HepG2 (cell line): Measurements from ENCODE around the gene IGF2BP3. TPM values are rescaled to one million over a fixed set of nuclear protein-coding genes. Genes with fewer than 3 reads are reported as not detected.

Source experiments
- ARNT2 ChIP-seq: sonication (generic); formaldehyde crosslinking; IDR thresholded peaks from 2 replicates; pipeline ENCODE4 v1.8.0; 2022; ENCODE audit warnings: mild to moderate bottlenecking, low read depth, missing genetic modification reagents, moderate library complexity
- EEA1 ChIP-seq: sonication (generic); formaldehyde crosslinking; IDR thresholded peaks from 2 replicates; pipeline ENCODE4 v1.5.1; 2020; ENCODE audit warnings: mild to moderate bottlenecking, missing genetic modification reagents, borderline replicate concordance
- ESRRA ChIP-seq: sonication (generic); formaldehyde crosslinking; IDR thresholded peaks from 2 replicates; pipeline ENCODE4 v1.5.1; 2020; ENCODE audit warnings: mild to moderate bottlenecking, low read depth, missing genetic modification reagents
- GATA4 ChIP-seq: sonication (generic); IDR thresholded peaks from 2 replicates; pipeline ENCODE4 v1.6.1; 2016; ENCODE audit warnings: antibody characterized with exemption, low read depth, borderline replicate concordance
- HNF4G ChIP-seq, 2 experiments: sonication (generic) in 1 of 2; formaldehyde crosslinking in 1 of 2; IDR thresholded peaks; 2 replicates each; pipeline versions ENCODE4 v1.4.0 to v1.6.1; 2011 to 2020; ENCODE audit warnings: borderline replicate concordance in 2 of 2, low read depth in 2 of 2, mild to moderate bottlenecking in 2 of 2, low read length in 1 of 2, missing genetic modification reagents in 1 of 2, moderate library complexity in 1 of 2
- NFIB ChIP-seq: sonication (generic); formaldehyde crosslinking; IDR thresholded peaks from 2 replicates; pipeline ENCODE4 v1.9.0; 2021; ENCODE audit warnings: missing genetic modification reagents, mild to moderate bottlenecking, borderline replicate concordance
- NFKBIZ ChIP-seq: IDR thresholded peaks from 2 replicates; pipeline ENCODE4 v1.6.1; 2018; ENCODE audit warnings: missing genetic modification reagents, missing compliant biosample characterization
- NRL ChIP-seq: sonication (generic); formaldehyde crosslinking; IDR thresholded peaks from 2 replicates; pipeline ENCODE4 v1.5.0; 2020; ENCODE audit warnings: missing genetic modification reagents, mild to moderate bottlenecking, moderate library complexity, borderline replicate concordance
- PHF21A ChIP-seq: sonication (generic); formaldehyde crosslinking; IDR thresholded peaks from 2 replicates; pipeline ENCODE4 v1.5.0; 2020; ENCODE audit warnings: mild to moderate bottlenecking, missing genetic modification reagents
- POLR2A ChIP-seq, 2 experiments: IDR thresholded peaks; 2 replicates each; pipeline ENCODE4 v1.6.1; 2011; ENCODE audit warnings: low read depth in 2 of 2, low read length in 2 of 2, mild to moderate bottlenecking in 1 of 2, moderate library complexity in 1 of 2; ENCODE audit not compliant: insufficient read depth in 1 of 2
- RORA ChIP-seq: sonication (generic); formaldehyde crosslinking; IDR thresholded peaks from 2 replicates; pipeline ENCODE4 v1.5.0; 2020; ENCODE audit warnings: mild to moderate bottlenecking, missing genetic modification reagents, moderate library complexity
- SP140L ChIP-seq: sonication (generic); formaldehyde crosslinking; IDR thresholded peaks from 2 replicates; pipeline ENCODE4 v1.4.0; 2020; ENCODE audit warnings: missing genetic modification reagents, borderline replicate concordance
- TCF12 ChIP-seq, 2 experiments: fragments of 450-650 bp in 1 of 2; sonication (generic) in 1 of 2; formaldehyde crosslinking in 1 of 2; IDR thresholded peaks; 2 replicates each; pipeline versions ENCODE4 v1.6.1 to v1.8.0; 2017 to 2022; ENCODE audit warnings: antibody characterized with exemption in 1 of 2, mild to moderate bottlenecking in 1 of 2, missing genetic modification reagents in 1 of 2, moderate library complexity in 1 of 2
- ZBTB7B ChIP-seq: sonication (generic); formaldehyde crosslinking; IDR thresholded peaks from 2 replicates; pipeline ENCODE4 v1.4.0; 2020; ENCODE audit warnings: missing genetic modification reagents
- ZNF17 ChIP-seq: sonication (generic); formaldehyde crosslinking; IDR thresholded peaks from 2 replicates; pipeline ENCODE4 v1.5.0; 2020; ENCODE audit warnings: mild to moderate bottlenecking, missing genetic modification reagents
- ZNF234 ChIP-seq: sonication (generic); formaldehyde crosslinking; conservative IDR thresholded peaks from 2 replicates; pipeline ENCODE4 v1.5.1; 2020; ENCODE audit warnings: mild to moderate bottlenecking, missing genetic modification reagents
- ZNF260 ChIP-seq: sonication (generic); formaldehyde crosslinking; IDR thresholded peaks from 2 replicates; pipeline ENCODE4 v1.4.0; 2020; ENCODE audit warnings: missing genetic modification reagents, low read depth, mild to moderate bottlenecking, borderline replicate concordance
- ZNF263 ChIP-seq: sonication (generic); formaldehyde crosslinking; IDR thresholded peaks from 2 replicates; pipeline ENCODE4 v1.4.0; 2020; ENCODE audit warnings: missing genetic modification reagents
- polyA plus RNA-seq, 8 experiments: library from polyadenylated mRNA; depleted of rRNA in 3 of 8; stranded (reverse) in 7 of 8; unstranded in 1 of 8; fragments of >200 nt; fragmentation: Illumina TruSeq in 4 of 8; extraction: Trizol in 4 of 8; gene quantifications; 2 replicates each; pipeline versions ENCODE4 v1.2.1 to v1.2.3, GENCODE V29; 2011 to 2016; ENCODE audit warnings: low read depth in 4 of 8, missing spikeins in 1 of 8, mixed read lengths in 1 of 8; ENCODE audit not compliant: insufficient read depth in 1 of 8
- total RNA-seq, 5 experiments: library from RNA; depleted of rRNA; stranded (reverse); fragments of >200 nt; fragmentation: Illumina TruSeq; extraction: Trizol; gene quantifications; 2 replicates each; pipeline ENCODE4 v1.2.3, GENCODE V29; 2016; ENCODE audit warnings: low read depth in 1 of 5
- TF ChIP-seq, protein P1 (sequence below): sonication (generic); formaldehyde crosslinking; IDR thresholded peaks from 2 replicates; pipeline ENCODE4 v1.5.1; 2020; ENCODE audit warnings: missing genetic modification reagents, mild to moderate bottlenecking, borderline replicate concordance
- TF ChIP-seq, protein P2 (sequence below), 2 experiments: sonication (generic) in 1 of 2; formaldehyde crosslinking in 1 of 2; IDR thresholded peaks; 2 replicates each; pipeline versions ENCODE4 v1.5.1 to v1.6.1; 2011 to 2020; ENCODE audit warnings: borderline replicate concordance in 1 of 2, low read depth in 1 of 2, low read length in 1 of 2, mild to moderate bottlenecking in 1 of 2, missing genetic modification reagents in 1 of 2, moderate library complexity in 1 of 2
- TF ChIP-seq, protein P3 (sequence below): sonication (generic); formaldehyde crosslinking; conservative IDR thresholded peaks from 2 replicates; pipeline ENCODE4 v1.8.0; 2022; ENCODE audit warnings: mild to moderate bottlenecking, moderate library complexity, missing genetic modification reagents
- TF ChIP-seq, protein P4 (sequence below): fragments of 450-650 bp; IDR thresholded peaks from 2 replicates; pipeline ENCODE4 v1.6.1; 2017

Gene IGF2BP3
- total and polyA plus RNA-seq, 2 of the 13 experiments (the other 11 are each of a cell fraction or from before 2014, with no cell fraction given), result 37.7 to 39.5 TPM

DNA sequence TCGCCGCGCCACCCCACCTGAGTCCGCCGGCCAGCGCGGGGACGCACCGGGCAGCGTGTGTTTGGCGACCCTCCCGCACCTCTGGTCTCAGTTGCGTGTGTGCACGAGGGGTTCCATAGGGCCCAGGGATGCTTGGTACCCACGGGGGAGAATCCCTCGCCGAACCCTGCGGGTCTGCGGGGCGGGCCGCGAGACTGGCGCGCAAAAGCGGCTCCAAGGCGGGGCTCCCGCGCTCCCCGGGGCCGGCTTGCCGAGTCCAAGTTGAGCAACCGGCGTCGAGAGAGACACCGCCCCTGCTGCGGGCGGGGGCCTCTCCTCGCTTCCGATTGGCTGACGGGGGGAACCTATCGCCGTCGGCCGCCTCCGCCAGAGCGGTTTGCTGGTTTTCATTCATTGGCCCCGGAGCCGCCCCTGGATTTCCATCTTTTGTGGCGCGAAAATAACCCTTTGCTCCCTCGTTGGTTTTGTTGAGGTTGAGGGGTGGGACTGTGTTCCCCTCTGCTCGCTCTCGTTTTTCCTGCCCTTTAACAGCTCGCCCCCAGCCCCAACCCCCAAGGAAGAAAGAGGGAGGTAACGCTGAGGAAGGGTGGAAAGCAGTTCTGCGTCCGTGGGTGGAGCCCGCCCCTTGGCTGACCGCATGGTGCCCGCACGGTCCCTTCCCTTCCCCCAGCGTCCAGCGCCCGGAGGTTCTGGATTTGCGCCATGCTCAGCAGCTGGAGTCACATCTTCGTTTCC, 4.0 kb upstream of the IGF2BP3 start (continued):
- TF ChIP-seq, protein P1, sequence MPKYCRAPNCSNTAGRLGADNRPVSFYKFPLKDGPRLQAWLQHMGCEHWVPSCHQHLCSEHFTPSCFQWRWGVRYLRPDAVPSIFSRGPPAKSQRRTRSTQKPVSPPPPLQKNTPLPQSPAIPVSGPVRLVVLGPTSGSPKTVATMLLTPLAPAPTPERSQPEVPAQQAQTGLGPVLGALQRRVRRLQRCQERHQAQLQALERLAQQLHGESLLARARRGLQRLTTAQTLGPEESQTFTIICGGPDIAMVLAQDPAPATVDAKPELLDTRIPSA (CRISPR knock-in tag), result 0 out of 2 replicates have a peak, but pooled peaks have one; percentile 35
- TF ChIP-seq ZNF234, result no peak; the same call in 1 of the 2 replicates
- TF ChIP-seq, protein P2, sequence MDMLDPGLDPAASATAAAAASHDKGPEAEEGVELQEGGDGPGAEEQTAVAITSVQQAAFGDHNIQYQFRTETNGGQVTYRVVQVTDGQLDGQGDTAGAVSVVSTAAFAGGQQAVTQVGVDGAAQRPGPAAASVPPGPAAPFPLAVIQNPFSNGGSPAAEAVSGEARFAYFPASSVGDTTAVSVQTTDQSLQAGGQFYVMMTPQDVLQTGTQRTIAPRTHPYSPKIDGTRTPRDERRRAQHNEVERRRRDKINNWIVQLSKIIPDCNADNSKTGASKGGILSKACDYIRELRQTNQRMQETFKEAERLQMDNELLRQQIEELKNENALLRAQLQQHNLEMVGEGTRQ (IDR thresholded peaks at IDR 0.05; ENCODE audit: low read depth, low read length), result no peak
- TF ChIP-seq, protein P2 (CRISPR knock-in tag; IDR thresholded peaks at IDR 0.05; ENCODE audit: borderline replicate concordance), result no peak
- TF ChIP-seq ZNF17 (CRISPR knock-in tag), result no peak
- TF ChIP-seq RORA (CRISPR knock-in tag), result 0 out of 2 replicates have a peak, but pooled peaks have one; percentile 61
- TF ChIP-seq GATA4, result no peak
- peak; percentile 95 for TF ChIP-seq PHF21A (CRISPR knock-in tag)
- TF ChIP-seq SP140L (CRISPR knock-in tag), result no peak
- TF ChIP-seq EEA1 (CRISPR knock-in tag), result peak; percentile 66; the same call in 1 of the 2 replicates
- TF ChIP-seq ZNF260 (CRISPR knock-in tag), result no peak
- TF ChIP-seq ARNT2, result peak; percentile 27
- TF ChIP-seq ESRRA (CRISPR knock-in tag), result no peak; the same call in 1 of the 2 replicates
- TF ChIP-seq, protein P3, sequence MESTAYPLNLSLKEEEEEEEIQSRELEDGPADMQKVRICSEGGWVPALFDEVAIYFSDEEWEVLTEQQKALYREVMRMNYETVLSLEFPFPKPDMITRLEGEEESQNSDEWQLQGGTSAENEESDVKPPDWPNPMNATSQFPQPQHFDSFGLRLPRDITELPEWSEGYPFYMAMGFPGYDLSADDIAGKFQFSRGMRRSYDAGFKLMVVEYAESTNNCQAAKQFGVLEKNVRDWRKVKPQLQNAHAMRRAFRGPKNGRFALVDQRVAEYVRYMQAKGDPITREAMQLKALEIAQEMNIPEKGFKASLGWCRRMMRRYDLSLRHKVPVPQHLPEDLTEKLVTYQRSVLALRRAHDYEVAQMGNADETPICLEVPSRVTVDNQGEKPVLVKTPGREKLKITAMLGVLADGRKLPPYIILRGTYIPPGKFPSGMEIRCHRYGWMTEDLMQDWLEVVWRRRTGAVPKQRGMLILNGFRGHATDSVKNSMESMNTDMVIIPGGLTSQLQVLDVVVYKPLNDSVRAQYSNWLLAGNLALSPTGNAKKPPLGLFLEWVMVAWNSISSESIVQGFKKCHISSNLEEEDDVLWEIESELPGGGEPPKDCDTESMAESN (CRISPR knock-in tag), result peak; percentile 79
- TF ChIP-seq NFKBIZ (CRISPR knock-in tag), result 0 out of 2 replicates have a peak, but pooled peaks have one; percentile 25
- TF ChIP-seq, protein P4, sequence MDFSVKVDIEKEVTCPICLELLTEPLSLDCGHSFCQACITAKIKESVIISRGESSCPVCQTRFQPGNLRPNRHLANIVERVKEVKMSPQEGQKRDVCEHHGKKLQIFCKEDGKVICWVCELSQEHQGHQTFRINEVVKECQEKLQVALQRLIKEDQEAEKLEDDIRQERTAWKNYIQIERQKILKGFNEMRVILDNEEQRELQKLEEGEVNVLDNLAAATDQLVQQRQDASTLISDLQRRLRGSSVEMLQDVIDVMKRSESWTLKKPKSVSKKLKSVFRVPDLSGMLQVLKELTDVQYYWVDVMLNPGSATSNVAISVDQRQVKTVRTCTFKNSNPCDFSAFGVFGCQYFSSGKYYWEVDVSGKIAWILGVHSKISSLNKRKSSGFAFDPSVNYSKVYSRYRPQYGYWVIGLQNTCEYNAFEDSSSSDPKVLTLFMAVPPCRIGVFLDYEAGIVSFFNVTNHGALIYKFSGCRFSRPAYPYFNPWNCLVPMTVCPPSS, result no peak
- no peak; the same call in 1 of the 2 replicates for TF ChIP-seq NRL (CRISPR knock-in tag)
- TF ChIP-seq NFIB (CRISPR knock-in tag), result no peak
- peak in 1 of 2 experiments; percentile 74; a peak in 1 of 4 replicates for TF ChIP-seq POLR2A (IDR thresholded peaks at IDR 0.05; ENCODE audit: insufficient read depth in 1 of 2, low read depth in 2 of 2, low read length in 2 of 2)
- TF ChIP-seq TCF12 (IDR thresholded peaks at IDR 0.05), result no peak
- TF ChIP-seq TCF12 (CRISPR knock-in tag; IDR thresholded peaks at IDR 0.05), result peak; percentile 81
- peak; percentile 10; the same call in 1 of the 2 replicates for TF ChIP-seq ZNF263
- peak; percentile 41; the same call in 1 of the 2 replicates for TF ChIP-seq HNF4G (IDR thresholded peaks at IDR 0.05; ENCODE audit: borderline replicate concordance, low read depth, low read length)
- TF ChIP-seq HNF4G (CRISPR knock-in tag; IDR thresholded peaks at IDR 0.05; ENCODE audit: borderline replicate concordance, low read depth), result no peak
- peak; percentile 62; the same call in 1 of the 2 replicates for TF ChIP-seq ZBTB7B (CRISPR knock-in tag)
